K562 (cell line): ENCODE data around the gene SUSD3. TPM values are rescaled to one million over a fixed set of nuclear protein-coding genes. Genes with fewer than 3 reads are reported as not detected.
A peak's percentile ranks its signal among the peaks of the same experiment; 100 is the strongest.

Source experiments
- ATAC-seq: fragments of 200-7000 bp; cut with Tn5 transposase; 3 replicates; pipeline ENCODE4 v1.9.1; 2020; ENCODE audit warnings: moderate library complexity
- BruUV-seq: library from RNA; stranded (reverse); fragments of 400-500 nt; replicated peaks from 2 replicates; lab custom pipeline; 2021; lab: Mats Ljungman, UMichigan
- CTCF ChIA-PET: fragments of 300-600 bp; formaldehyde crosslinking; extraction: SDS; loops from one replicate; lab custom pipeline; 2021; ENCODE audit warnings: low intra/inter-chr PET ratio; lab: Yijun Ruan, JAX
- POLR2A ChIA-PET: fragments of 300-600, 350-650 bp; sonication (Branson Sonifier 250); formaldehyde crosslinking; extraction: SDS; loops from one replicate; lab custom pipeline; 2021; ENCODE audit warnings: antibody characterized with exemption, inconsistent platforms; lab: Yijun Ruan, JAX
- DNase-seq, 4 experiments: peaks; one replicate each; pipeline versions ENCODE4 v3.0.0 to v3.0.0-alpha.2; 2011 to 2018; ENCODE audit warnings: low spot score in 3 of 4, mixed read lengths in 3 of 4; ENCODE audit errors: extremely low read depth in 1 of 4
- FAIRE-seq: peaks from 2 replicates; lab custom pipeline; 2011; peaks lifted over from hg19 to GRCh38; lab: Jason Lieb, UNC
- H2AFZ ChIP-seq: 2 replicates; pipeline ENCODE4 v1.6.0; 2011; ENCODE audit warnings: low read depth, low read length, control low read depth, inconsistent platforms
- H3K27ac ChIP-seq: fragments of 200-600 bp; 3 replicates; pipeline ENCODE4 v1.8.0; 2011; ENCODE audit warnings: low read depth, mild to moderate bottlenecking, control low read depth, inconsistent platforms, low read length, moderate library complexity, mixed read lengths; ENCODE audit errors: extremely low read depth
- H3K27me3 ChIP-seq, 2 experiments: fragments of 300-600 bp in 1 of 2; 2 replicates in 1 of 2; 3 replicates in 1 of 2; pipeline versions ENCODE4 v1.6.0 to v1.8.0; 2011; ENCODE audit warnings: inconsistent platforms in 2 of 2, low read length in 2 of 2, mild to moderate bottlenecking in 1 of 2, mixed read lengths in 1 of 2, moderate library complexity in 1 of 2; ENCODE audit not compliant: control insufficient read depth in 2 of 2, insufficient read depth in 2 of 2
- H3K36me3 ChIP-seq: fragments of 300-600 bp; 3 replicates; pipeline ENCODE4 v1.8.0; 2011; ENCODE audit warnings: mild to moderate bottlenecking, low read length, inconsistent platforms; ENCODE audit not compliant: control insufficient read depth, insufficient read depth
- H3K4me1 ChIP-seq, 2 experiments: fragments of 200-600 bp in 1 of 2; replicated peaks in 1 of 2; 2 replicates in 1 of 2; 3 replicates in 1 of 2; pipeline versions ENCODE4 v1.5.1 to v1.8.0; 2011; ENCODE audit warnings: inconsistent platforms in 2 of 2, low read length in 2 of 2, mild to moderate bottlenecking in 1 of 2, mixed read lengths in 1 of 2, moderate library complexity in 1 of 2; ENCODE audit not compliant: control insufficient read depth in 2 of 2, insufficient read depth in 2 of 2
- H3K4me2 ChIP-seq: 2 replicates; pipeline ENCODE4 v1.6.1; 2011; ENCODE audit warnings: low read length, control low read depth, inconsistent platforms, mixed read lengths; ENCODE audit not compliant: insufficient read depth
- H3K4me3 ChIP-seq: fragments of 200-600 bp; sonication (generic), shearing (Covaris generic); 2 replicates; pipeline ENCODE4 v1.5.1; 2016; ENCODE audit warnings: control low read depth, inconsistent platforms
- H3K79me2 ChIP-seq: fragments of 200-600 bp; 3 replicates; pipeline ENCODE4 v1.8.0; 2011; ENCODE audit warnings: low read length, inconsistent platforms; ENCODE audit not compliant: control insufficient read depth, insufficient read depth
- H3K9ac ChIP-seq, 2 experiments: 2 replicates each; pipeline versions ENCODE4 v1.6.0 to v1.6.1; 2011; ENCODE audit warnings: low read depth in 2 of 2, low read length in 2 of 2, control low read depth in 1 of 2, inconsistent platforms in 1 of 2, mild to moderate bottlenecking in 1 of 2, mixed read lengths in 1 of 2; ENCODE audit not compliant: insufficient read depth in 1 of 2
- H3K9me1 ChIP-seq: one replicate; pipeline ENCODE4 v1.6.0; 2011; ENCODE audit warnings: inconsistent platforms, mild to moderate bottlenecking, low read length, moderate library complexity; ENCODE audit not compliant: control insufficient read depth, insufficient read depth
- H3K9me3 ChIP-seq: replicated peaks from 2 replicates; pipeline ENCODE4 v1.5.1; 2011; ENCODE audit warnings: low read depth, low read length, inconsistent platforms; ENCODE audit not compliant: control insufficient read depth, insufficient read depth
- H4K20me1 ChIP-seq: replicated peaks from 2 replicates; pipeline ENCODE4 v1.6.1; 2011; ENCODE audit warnings: low read length, inconsistent platforms, mixed read lengths; ENCODE audit not compliant: control insufficient read depth, insufficient read depth
- ATF4 ChIP-seq: fragments of 450-650 bp; formaldehyde crosslinking; IDR thresholded peaks from 2 replicates; pipeline ENCODE4 v1.4.0; 2022; ENCODE audit warnings: mild to moderate bottlenecking, moderate library complexity
- CBFB ChIP-seq: sonication (generic); formaldehyde crosslinking; IDR thresholded peaks from 2 replicates; pipeline ENCODE4 v1.4.0; 2020; ENCODE audit warnings: mild to moderate bottlenecking, missing genetic modification reagents
- GATA2 ChIP-seq: sonication (generic); formaldehyde crosslinking; IDR thresholded peaks from 2 replicates; pipeline ENCODE4 v1.4.0; 2020; ENCODE audit warnings: mild to moderate bottlenecking, missing genetic modification reagents
- KLF6 ChIP-seq: fragments of 250-450 bp; sonication (Bioruptor Pico); IDR thresholded peaks from 2 replicates; pipeline ENCODE4 v1.4.0; 2020; ENCODE audit warnings: mild to moderate bottlenecking, moderate library complexity, borderline replicate concordance
- MAZ ChIP-seq, 2 experiments: fragments of 450-650 bp in 1 of 2; sonication (generic) in 1 of 2; formaldehyde crosslinking; IDR thresholded peaks in 1 of 2; conservative IDR thresholded peaks in 1 of 2; 2 replicates each; pipeline versions ENCODE4 v1.4.0 to v1.5.0; 2020; ENCODE audit warnings: mild to moderate bottlenecking in 1 of 2, missing genetic modification reagents in 1 of 2
- NUFIP1 ChIP-seq: fragments of 450-650 bp; IDR thresholded peaks from 2 replicates; pipeline ENCODE4 v1.6.1; 2018; ENCODE audit not compliant: partially characterized antibody
- RFX7 ChIP-seq: fragments of 250-450 bp; sonication (Bioruptor Pico); IDR thresholded peaks from 2 replicates; pipeline ENCODE4 v1.5.1; 2021; ENCODE audit warnings: mild to moderate bottlenecking
- ZC3H8 ChIP-seq: fragments of 450-650 bp; IDR thresholded peaks from 2 replicates; pipeline ENCODE4 v1.6.1; 2017
- WGBS: fragments of 100-300 bp; shearing (Covaris generic); methylation state at CpG from one replicate; pipeline ENCODE4 v1.1.6; 2016; ENCODE audit warnings: low coverage, mixed read lengths; ENCODE audit not compliant: insufficient coverage; ENCODE audit errors: missing lambda C conversion rate; 5-methylcytosine and 5-hydroxymethylcytosine counted together
- in situ Hi-C: fragments of 300-500 bp; cut with MboI; formaldehyde crosslinking; loops from 4 replicates; pipeline ENCODE4 v1.15.0; 2018; ENCODE audit warnings: inconsistent platforms, mixed read lengths
- intact Hi-C: fragments of 100-400 bp; cut with micrococcal nuclease; formaldehyde crosslinking; loops from 2 replicates; pipeline ENCODE4 v1.14.2; 2022
- polyA plus RNA-seq, 8 experiments: library from polyadenylated mRNA; depleted of rRNA in 4 of 8; stranded (reverse) in 5 of 8; unstranded in 3 of 8; fragments of >200 nt; fragmentation: Nextera tagmentation in 2 of 8; fragmentation: Illumina TruSeq in 1 of 8; extraction: Ambion mirVana in 2 of 8; extraction: Trizol in 1 of 8; gene quantifications; 2 replicates each; pipeline versions ENCODE4 v1.2.1 to v1.2.3, GENCODE V29; 2011 to 2014; ENCODE audit warnings: inconsistent platforms in 1 of 8, missing spikeins in 1 of 8
- total RNA-seq, 7 experiments: library from RNA; depleted of rRNA in 6 of 7; stranded (reverse); fragments of >200 nt in 6 of 7; fragmentation: Illumina TruSeq in 2 of 7; extraction: Trizol in 2 of 7; gene quantifications; 2 replicates each; pipeline versions ENCODE4 v1.2.1 to v1.2.3, GENCODE V29; 2011 to 2021; ENCODE audit warnings: low replicate concordance in 1 of 7

Gene SUSD3
- total and polyA plus RNA-seq, 9 of the 15 experiments (the other 6 are each of a cell fraction or from before 2014, with no cell fraction given), result 1.3 to 21.7 (median 11.4) TPM

- H3K27me3 ChIP-seq, result no peaks in the 10 kb centered on the region
- peak overlapping the region in 1 of 2 experiments; percentile 68; a peak in 1 of 4 replicates for H3K9ac ChIP-seq
- no peak for DNase-seq
- no peaks in the 10 kb centered on the region; the same call in 2 of the 3 replicates for H3K36me3 ChIP-seq
- H3K4me2 ChIP-seq, result no peak overlapping the region
- ChIA-PET POLR2A (interaction anchor here (1.0 to 2.5 kb wide), 2 partner anchors 9 to 1061 kb away, joined by 3 to 16 read pairs; no protein-coding TSS in a partner anchor), CTCF (interaction anchor here (0.8 kb wide), 1 partner anchor 201 kb away, joined by 6 read pairs; no protein-coding TSS in a partner anchor)
- H3K4me3 ChIP-seq, result no peak overlapping the region
- no peak for TF ChIP-seq ATF4 (CRISPR knock-in tag)
- 0 out of 2 replicates have a peak, but pooled peaks have one; percentile 26 for TF ChIP-seq CBFB (CRISPR knock-in tag)
- no peak for TF ChIP-seq KLF6 (CRISPR knock-in tag)
- TF ChIP-seq MAZ (CRISPR knock-in tag; conservative IDR thresholded peaks at IDR 0.05 in 1 of 2, IDR thresholded peaks at IDR 0.05 in 1 of 2), result no peak
- no peak for TF ChIP-seq ZC3H8
- no peak for TF ChIP-seq NUFIP1
- peak; percentile 44; the same call in 1 of the 2 replicates for TF ChIP-seq GATA2 (CRISPR knock-in tag)
- TF ChIP-seq RFX7 (CRISPR knock-in tag), result no peak
- in situ Hi-C loops (loop anchor here (10.0 kb wide), 1 partner anchor 198 kb away; no protein-coding TSS in a partner anchor), intact Hi-C loops (loop anchor here (5.0 kb wide), 4 partner anchors 45 to 205 kb away; no protein-coding TSS in a partner anchor)
- 53% methylated on average over 14 of the region's 14 CpGs for WGBS
- no peak for FAIRE-seq
- no TSS peak for BruUV-seq
- H3K4me1 ChIP-seq, result peaks cover 17 to 32% of the 10 kb centered on the region in 2 experiments; a peak in 4 of 5 replicates
- no peaks in the 10 kb centered on the region for H3K9me1 ChIP-seq
- no peak overlapping the region for H2AFZ ChIP-seq
- H3K9me3 ChIP-seq, result no peaks in the 10 kb centered on the region
- H3K79me2 ChIP-seq, result no peaks in the 10 kb centered on the region
- no peak for ATAC-seq
- no peaks in the 10 kb centered on the region for H4K20me1 ChIP-seq
- H3K27ac ChIP-seq, result no peak overlapping the region
Measured at GRCh38 chr9:93107151-93107824, 48.8 kb downstream of the SUSD3 start.
